GM21528 (cell line): ENCODE measurements around the gene ABHD12.

Experiments used
- ATAC-seq: cut with Tn5 transposase; IDR thresholded peaks from one replicate; pipeline ENCODE4 v1.9.1; 2021; ENCODE audit warnings: mild to moderate bottlenecking, moderate library complexity; ENCODE audit not compliant: unreplicated experiment, low FRiP score

The ABHD12 gene

GRCh38 chr20:25382704-25383370 is 7.8 kb downstream of the ABHD12 start:
- no peak for ATAC-seq

- no peak for ATAC-seq
These were observed 9.6 kb downstream of the ABHD12 start for GRCh38 chr20:25380945-25381614.

GRCh38 chr20:25378884-25379733 is 11.5 kb downstream of the ABHD12 start:
- ATAC-seq: no peak

GRCh38 chr20:25378189-25378883 is 12.3 kb downstream of the ABHD12 start:
- ATAC-seq: no peak

GRCh38 chr20:25376886-25377285 is 13.7 kb downstream of the ABHD12 start:
- ATAC-seq: no peak

- no peak for ATAC-seq
These were observed 14.4 kb downstream of the ABHD12 start for GRCh38 chr20:25376236-25376635.

- no peak for ATAC-seq
These were observed 15.8 kb downstream of the ABHD12 start for GRCh38 chr20:25374842-25375241.

GRCh38 chr20:25372584-25373336 is 17.9 kb downstream of the ABHD12 start:
- ATAC-seq: no peak

GRCh38 chr20:25369971-25370370 is 20.7 kb downstream of the ABHD12 start:
- no peak for ATAC-seq

- no peak for ATAC-seq
These were observed 21.1 kb downstream of the ABHD12 start for GRCh38 chr20:25369529-25369928.

- no peak for ATAC-seq
These were observed 21.7 kb downstream of the ABHD12 start for GRCh38 chr20:25368976-25369375.

- no peak for ATAC-seq
These were observed 22.1 kb downstream of the ABHD12 start for GRCh38 chr20:25368526-25368925.

GRCh38 chr20:25364879-25365699 is 25.5 kb downstream of the ABHD12 start:
- ATAC-seq: no peak

GRCh38 chr20:25364180-25364788 is 26.4 kb downstream of the ABHD12 start:
- no peak for ATAC-seq

- ATAC-seq: no peak
These were observed 29.4 kb downstream of the ABHD12 start for GRCh38 chr20:25361287-25361683.

- no peak for ATAC-seq
These were observed 29.9 kb downstream of the ABHD12 start for GRCh38 chr20:25360631-25361286.

GRCh38 chr20:25356271-25356933 is 34.2 kb downstream of the ABHD12 start:
- ATAC-seq: no peak

GRCh38 chr20:25355866-25356265 is 34.8 kb downstream of the ABHD12 start:
- ATAC-seq: no peak
